K562 (cell line): ENCODE measurements around the gene TMEM88. TPM values are rescaled to one million over a fixed set of nuclear protein-coding genes. Genes with fewer than 3 reads are reported as not detected.

Source experiments
- ARID3B ChIP-seq: fragments of 250-450 bp; sonication (Bioruptor Pico); IDR thresholded peaks from 2 replicates; pipeline ENCODE4 v1.4.0; 2020; ENCODE audit warnings: borderline replicate concordance
- CHD4 ChIP-seq: fragments of 200-600 bp; sonication (generic); IDR thresholded peaks from 3 replicates; pipeline ENCODE4 v1.6.1; 2012; ENCODE audit warnings: low read depth, mild to moderate bottlenecking, mixed read lengths, low read length, inconsistent platforms; ENCODE audit not compliant: insufficient read depth, insufficient replicate concordance, poor library complexity, severe bottlenecking
- EHMT2 ChIP-seq: fragments of 450-650 bp; IDR thresholded peaks from 2 replicates; pipeline ENCODE4 v1.6.1; 2018; ENCODE audit warnings: antibody characterized with exemption
- HNRNPUL1 ChIP-seq: fragments of 200-400 bp; formaldehyde crosslinking; IDR thresholded peaks from 2 replicates; pipeline ENCODE4 v1.6.1; 2017; ENCODE audit warnings: low read length
- HSF4 ChIP-seq: fragments of 250-450 bp; sonication (Bioruptor Pico); IDR thresholded peaks from 2 replicates; pipeline ENCODE4 v2.1.2; 2022; ENCODE audit warnings: mild to moderate bottlenecking, moderate library complexity, borderline replicate concordance
- MED1 ChIP-seq: sonication (generic); formaldehyde crosslinking; IDR thresholded peaks from 2 replicates; pipeline ENCODE4 v1.8.1; 2023; ENCODE audit warnings: missing genetic modification reagents, borderline replicate concordance
- POLR2G ChIP-seq: fragments of 200-400 bp; formaldehyde crosslinking; IDR thresholded peaks from 2 replicates; pipeline ENCODE4 v1.6.1; 2017; ENCODE audit warnings: low read depth, mild to moderate bottlenecking, antibody characterized with exemption, low read length, moderate library complexity
- RBM39 ChIP-seq: fragments of 200-400 bp; formaldehyde crosslinking; optimal IDR thresholded peaks from 2 replicates; pipeline ENCODE3; 2018; ENCODE audit warnings: low read depth, low read length
- VEZF1 ChIP-seq: fragments of 200-800 bp; sonication (Bioruptor generic); IDR thresholded peaks from 2 replicates; pipeline ENCODE4 v1.6.1; 2017; ENCODE audit warnings: missing genetic modification characterization, missing compliant biosample characterization
- ZBTB40 ChIP-seq, 2 experiments: fragments of 450-650 bp in 1 of 2; sonication (generic) in 1 of 2; formaldehyde crosslinking in 1 of 2; IDR thresholded peaks; 2 replicates each; pipeline versions ENCODE4 v1.7.1 to v1.9.0; 2016 to 2022; ENCODE audit warnings: inconsistent platforms in 1 of 2, mild to moderate bottlenecking in 1 of 2, missing genetic modification reagents in 1 of 2
- polyA plus RNA-seq, 8 experiments: library from polyadenylated mRNA; depleted of rRNA in 4 of 8; stranded (reverse) in 5 of 8; unstranded in 3 of 8; fragments of >200 nt; fragmentation: Nextera tagmentation in 2 of 8; fragmentation: Illumina TruSeq in 1 of 8; extraction: Ambion mirVana in 2 of 8; extraction: Trizol in 1 of 8; gene quantifications; 2 replicates each; pipeline versions ENCODE4 v1.2.1 to v1.2.3, GENCODE V29; 2011 to 2014; ENCODE audit warnings: inconsistent platforms in 1 of 8, missing spikeins in 1 of 8
- total RNA-seq, 7 experiments: library from RNA; depleted of rRNA in 6 of 7; stranded (reverse); fragments of >200 nt in 6 of 7; fragmentation: Illumina TruSeq in 2 of 7; extraction: Trizol in 2 of 7; gene quantifications; 2 replicates each; pipeline versions ENCODE4 v1.2.1 to v1.2.3, GENCODE V29; 2011 to 2021; ENCODE audit warnings: low replicate concordance in 1 of 7
- TF ChIP-seq, protein P1 (sequence below): sonication (generic); formaldehyde crosslinking; IDR thresholded peaks from 2 replicates; pipeline ENCODE4 v1.8.1; 2022; ENCODE audit warnings: missing genetic modification reagents

The TMEM88 gene
- total and polyA plus RNA-seq, 9 of the 15 experiments (the other 6 are each of a cell fraction or from before 2014, with no cell fraction given) = 0.10 to 1.4 (median 0.36) TPM; not detected in 3

GRCh38 chr17:7857713-7858521 is 3.1 kb downstream of the TMEM88 start, which contains the start of gene CYB5D1 (continued):
- TF ChIP-seq ZBTB40 (IDR thresholded peaks at IDR 0.05) = no peak
- TF ChIP-seq ZBTB40 (CRISPR knock-in tag; IDR thresholded peaks at IDR 0.05) = no peak
- TF ChIP-seq POLR2G = no peak
- TF ChIP-seq MED1 (CRISPR knock-in tag) = no peak
- TF ChIP-seq HNRNPUL1 = no peak
- no peak for TF ChIP-seq VEZF1 (CRISPR knock-in tag)
- TF ChIP-seq ARID3B (CRISPR knock-in tag) = no peak
- no peak for TF ChIP-seq CHD4
- no peak for TF ChIP-seq EHMT2
- TF ChIP-seq HSF4 = no peak
- no peak for TF ChIP-seq RBM39
- TF ChIP-seq, protein P1, sequence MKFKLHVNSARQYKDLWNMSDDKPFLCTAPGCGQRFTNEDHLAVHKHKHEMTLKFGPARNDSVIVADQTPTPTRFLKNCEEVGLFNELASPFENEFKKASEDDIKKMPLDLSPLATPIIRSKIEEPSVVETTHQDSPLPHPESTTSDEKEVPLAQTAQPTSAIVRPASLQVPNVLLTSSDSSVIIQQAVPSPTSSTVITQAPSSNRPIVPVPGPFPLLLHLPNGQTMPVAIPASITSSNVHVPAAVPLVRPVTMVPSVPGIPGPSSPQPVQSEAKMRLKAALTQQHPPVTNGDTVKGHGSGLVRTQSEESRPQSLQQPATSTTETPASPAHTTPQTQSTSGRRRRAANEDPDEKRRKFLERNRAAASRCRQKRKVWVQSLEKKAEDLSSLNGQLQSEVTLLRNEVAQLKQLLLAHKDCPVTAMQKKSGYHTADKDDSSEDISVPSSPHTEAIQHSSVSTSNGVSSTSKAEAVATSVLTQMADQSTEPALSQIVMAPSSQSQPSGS (CRISPR knock-in tag) = no peak
